ENCODE measurements around the gene FIGNL2.
"Not testable (repeated sequence)": the region's sequence is repeated elsewhere in the genome, so short reads cannot be mapped to it uniquely, and the experiment has no call there.

DNA sequence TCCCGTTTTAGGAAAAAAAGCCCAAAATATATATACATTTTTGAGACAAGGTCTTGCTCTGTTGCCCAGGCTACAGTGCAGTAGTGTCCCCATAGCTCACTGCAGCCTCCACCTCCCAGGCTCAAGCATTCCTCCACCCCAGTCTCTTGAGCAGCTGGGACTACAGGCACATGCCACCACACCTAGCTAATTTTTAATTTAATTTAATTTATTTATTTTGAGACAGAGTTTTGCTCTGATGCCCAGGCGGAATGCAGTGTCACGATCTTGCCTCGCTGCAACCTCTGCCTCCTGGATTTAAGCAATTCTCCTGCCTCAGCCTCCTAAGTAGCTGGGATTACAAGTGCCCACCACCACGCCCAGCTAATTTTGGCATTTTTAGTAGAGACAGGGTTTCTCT lies 16.7 kb downstream of the FIGNL2 start:
- not testable (repeated sequence) for TF ChIP-seq FOXP2 (optimal IDR thresholded peaks at IDR 0.05; ENCODE audit: control extremely low read depth, extremely low read length, insufficient read depth); EZH2 (IDR thresholded peaks at IDR 0.05)

Data from SK-N-MC (cell line).